ENCODE data around the gene REM1.

GRCh38 chr20:31475472-31476293, 595 bp downstream of the REM1 start:
- TF ChIP-seq TAF1 (IDR thresholded peaks at IDR 0.05; ENCODE audit: low read depth) (no peak), CEBPB (IDR thresholded peaks at IDR 0.05) (no peak), TEAD4 (IDR thresholded peaks at IDR 0.05) (no peak), EP300 (IDR thresholded peaks at IDR 0.05; ENCODE audit: borderline replicate concordance) (no peak), YY1 (IDR thresholded peaks at IDR 0.05; ENCODE audit: low read depth) (no peak), REST (IDR thresholded peaks at IDR 0.05; ENCODE audit: low read depth) (no peak), RAD21 (IDR thresholded peaks at IDR 0.05; ENCODE audit: low read depth) (no peak), FOXM1 (IDR thresholded peaks at IDR 0.05; ENCODE audit: borderline replicate concordance, low read depth) (no peak), NFIC (IDR thresholded peaks at IDR 0.05) (no peak), EGR1 (IDR thresholded peaks at IDR 0.05) (no peak), CREB1 (IDR thresholded peaks at IDR 0.05; ENCODE audit: low read depth) (no peak)
- TF ChIP-seq, protein P1, sequence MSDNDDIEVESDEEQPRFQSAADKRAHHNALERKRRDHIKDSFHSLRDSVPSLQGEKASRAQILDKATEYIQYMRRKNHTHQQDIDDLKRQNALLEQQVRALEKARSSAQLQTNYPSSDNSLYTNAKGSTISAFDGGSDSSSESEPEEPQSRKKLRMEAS (IDR thresholded peaks at IDR 0.05), result no peak
- TF ChIP-seq, protein P2, sequence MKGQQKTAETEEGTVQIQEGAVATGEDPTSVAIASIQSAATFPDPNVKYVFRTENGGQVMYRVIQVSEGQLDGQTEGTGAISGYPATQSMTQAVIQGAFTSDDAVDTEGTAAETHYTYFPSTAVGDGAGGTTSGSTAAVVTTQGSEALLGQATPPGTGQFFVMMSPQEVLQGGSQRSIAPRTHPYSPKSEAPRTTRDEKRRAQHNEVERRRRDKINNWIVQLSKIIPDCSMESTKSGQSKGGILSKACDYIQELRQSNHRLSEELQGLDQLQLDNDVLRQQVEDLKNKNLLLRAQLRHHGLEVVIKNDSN (IDR thresholded peaks at IDR 0.05), result no peak
